DMS153 (cell line): ENCODE data around the gene UTF1.

Experiments
- DNase-seq: peaks from one replicate; lab custom pipeline; 2025; lab: John Stamatoyannopoulos, UW

The UTF1 gene

GRCh38 chr10:133247681-133248333, 17.8 kb downstream of the UTF1 start:
- DNase-seq = no peak

DNA sequence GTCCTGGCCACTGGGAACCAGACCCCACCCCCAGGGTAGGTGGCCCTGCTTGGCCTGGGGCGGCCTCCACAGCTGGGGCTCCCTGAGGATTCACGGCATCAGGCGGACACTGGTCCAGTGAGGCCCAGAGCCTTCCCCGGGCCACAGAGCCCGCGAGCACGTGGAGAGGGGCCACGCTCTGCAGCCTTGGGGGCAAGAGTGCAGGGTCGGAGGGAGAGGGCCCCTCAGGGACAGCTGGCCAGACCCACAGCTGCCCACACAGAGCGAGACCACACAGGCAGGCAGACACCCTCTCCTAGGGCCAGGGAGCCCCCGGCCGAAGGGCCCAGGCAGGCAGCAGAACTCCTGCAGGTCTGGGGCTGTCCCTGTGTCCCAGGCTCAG, 18.3 kb downstream of the UTF1 start:
- no peak for DNase-seq

- DNase-seq = no peak
These were observed 19.2 kb downstream of the UTF1 start for GRCh38 chr10:133249094-133249780.

DNA sequence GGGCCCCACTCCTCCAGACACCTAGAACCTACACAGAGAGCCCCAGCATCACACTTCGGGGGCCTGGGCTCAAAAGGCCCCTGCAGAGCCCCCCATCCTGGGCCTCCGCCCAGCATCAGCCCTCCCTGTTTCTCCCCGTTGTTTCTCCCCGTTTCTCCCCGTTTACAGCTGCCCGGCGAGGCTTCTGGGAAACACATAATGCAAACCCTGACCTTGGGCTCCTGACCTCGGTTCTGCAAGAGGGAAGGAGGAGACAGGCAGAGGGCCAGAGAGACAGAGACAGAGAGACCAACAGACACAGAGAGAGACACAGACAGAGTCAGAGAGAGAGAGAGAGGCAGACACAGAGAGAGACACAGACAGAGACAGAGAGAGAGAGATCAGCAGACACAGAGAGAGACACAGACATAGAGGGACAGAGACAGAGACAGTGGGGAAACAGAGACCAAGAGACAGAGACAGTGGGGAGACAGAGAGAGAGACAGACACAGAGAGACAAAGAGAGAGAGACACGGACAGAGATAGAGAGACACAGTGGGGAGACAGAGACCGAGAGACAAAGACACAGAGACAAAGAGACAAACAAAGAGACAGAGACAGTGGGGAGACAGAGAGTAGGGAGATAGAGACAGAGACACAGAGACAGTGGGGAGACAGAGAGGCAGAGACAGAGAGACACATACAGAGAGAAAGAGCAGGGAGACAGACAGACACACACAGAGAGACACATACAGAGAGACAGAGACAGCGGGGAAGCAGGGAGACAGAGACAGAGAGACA, 20.1 kb downstream of the UTF1 start:
- DNase-seq = no peak

GRCh38 chr10:133251388-133252222, 21.6 kb downstream of the UTF1 start:
- no peak for DNase-seq

GRCh38 chr10:133252223-133252552, 22.2 kb downstream of the UTF1 start:
- no peak for DNase-seq

DNA sequence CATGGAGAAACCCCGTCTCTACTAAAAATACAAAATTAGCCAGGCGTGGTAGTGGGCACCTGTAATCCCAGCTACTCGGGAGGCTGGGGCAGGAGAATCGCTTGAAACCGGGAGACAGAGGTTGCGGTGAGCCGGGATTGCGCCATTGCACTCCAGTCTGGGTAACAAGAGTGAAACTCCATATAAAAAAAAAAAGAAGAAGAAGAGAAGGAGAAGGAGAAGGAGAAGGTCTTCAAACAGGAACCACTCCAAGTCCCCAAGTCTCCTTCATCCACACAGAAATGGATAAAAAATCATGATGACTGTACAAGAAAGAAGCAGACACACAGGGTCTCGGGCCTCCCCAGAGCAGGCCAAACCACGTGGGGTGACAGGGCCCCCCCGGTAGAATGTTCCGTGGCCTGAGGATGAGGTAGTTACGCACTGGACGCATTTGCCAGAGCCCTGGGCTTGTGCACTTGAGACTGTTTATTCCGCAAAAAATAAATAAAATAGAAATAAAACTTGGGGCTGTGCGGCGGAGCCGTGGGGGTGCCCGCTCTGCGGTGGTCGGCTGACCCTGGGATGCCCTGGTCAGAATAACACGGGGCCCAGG, 23.4 kb downstream of the UTF1 start:
- no peak for DNase-seq

DNA sequence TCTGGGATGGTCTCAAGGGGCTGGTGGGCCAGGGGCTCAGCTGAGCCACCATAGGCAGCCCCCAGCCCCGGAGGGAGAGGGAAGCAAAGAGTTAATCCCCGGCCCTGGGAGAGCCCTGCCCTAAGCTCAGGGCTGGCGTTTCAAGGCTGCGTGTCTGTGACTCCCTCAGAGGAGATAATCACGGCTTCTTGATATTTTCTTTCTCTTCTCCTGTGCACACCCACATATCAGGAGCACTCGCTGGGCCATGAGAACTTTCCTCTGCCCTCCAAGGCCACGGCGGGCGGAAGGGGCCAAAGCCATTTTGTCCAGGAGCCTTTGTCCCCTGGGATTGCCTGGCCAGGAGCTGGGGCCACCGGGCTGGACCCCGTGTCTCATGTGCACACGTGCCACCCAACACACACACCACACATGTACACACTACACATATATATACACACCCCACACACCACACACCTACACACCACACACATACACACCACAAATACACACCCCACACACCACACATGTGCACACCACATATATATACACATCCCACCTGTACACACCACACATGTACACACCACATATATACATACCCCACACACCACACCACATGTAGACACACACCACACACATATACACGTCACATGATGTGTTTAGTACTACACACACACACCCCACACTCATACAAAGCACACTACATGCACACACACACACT, 24.6 kb downstream of the UTF1 start:
- no peak for DNase-seq

DNA sequence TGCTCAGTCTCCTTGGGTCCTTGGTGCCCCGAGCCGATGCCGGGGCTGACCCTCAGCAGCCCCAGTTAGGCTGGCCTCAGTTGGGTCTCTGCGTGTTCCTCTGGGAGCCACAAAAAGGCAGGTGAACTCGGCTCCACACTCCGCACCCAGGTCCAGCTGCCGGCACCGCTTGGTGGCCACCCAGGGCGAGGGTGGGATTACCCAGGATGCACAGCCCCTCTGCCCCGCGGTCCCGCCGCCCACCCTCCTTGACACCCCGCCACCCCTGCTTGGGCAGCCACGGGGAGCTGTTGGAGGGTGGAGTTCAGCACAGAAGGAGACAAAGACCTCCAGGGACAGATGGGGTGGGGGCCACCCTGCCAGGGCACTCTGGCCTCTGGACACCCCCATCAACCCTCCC, 25.3 kb downstream of the UTF1 start:
- no peak for DNase-seq

GRCh38 chr10:133257489-133258065, 27.6 kb downstream of the UTF1 start:
- no peak for DNase-seq

DNA sequence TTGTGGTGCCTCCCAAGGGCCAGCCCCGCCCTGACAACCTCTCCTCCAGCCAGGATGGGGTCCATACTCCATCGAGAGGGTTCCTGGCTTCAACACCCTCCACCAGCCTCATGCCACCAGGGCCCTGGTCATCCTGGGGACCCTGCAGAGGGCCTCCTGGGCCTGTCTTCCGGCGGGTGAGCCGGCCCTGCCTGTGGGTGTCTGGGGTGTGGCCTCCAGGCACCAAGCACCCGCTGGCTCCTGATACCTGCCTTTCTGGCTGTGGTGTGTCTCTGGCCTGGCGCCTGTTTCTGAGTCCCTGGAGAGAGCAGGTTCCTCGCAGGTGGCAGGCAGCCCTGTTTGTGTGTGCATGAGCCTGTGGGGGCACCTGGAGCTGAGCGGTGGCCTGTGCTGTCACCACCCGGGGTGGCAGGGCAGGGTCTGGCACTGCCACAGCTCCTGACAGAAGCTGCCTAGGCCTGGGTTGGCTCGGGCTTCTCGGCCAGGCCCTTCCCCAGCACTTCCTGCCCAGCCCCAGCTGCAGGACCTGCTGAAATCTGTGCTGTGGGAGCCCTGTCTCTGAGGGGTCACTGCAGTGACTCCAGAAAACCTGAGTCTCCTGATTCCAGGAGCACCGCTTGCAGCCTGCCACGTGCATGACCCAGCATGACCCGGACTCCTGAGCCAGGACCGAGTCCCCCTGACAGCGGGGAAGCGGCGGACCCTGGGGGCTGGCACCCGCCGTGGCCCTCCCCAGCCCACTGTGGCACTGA, 28.2 kb downstream of the UTF1 start:
- peak; percentile 44 for DNase-seq

GRCh38 chr10:133258818-133259601, 29.0 kb downstream of the UTF1 start:
- DNase-seq = peak; percentile 8

- no peak for DNase-seq
These were observed 29.6 kb downstream of the UTF1 start for GRCh38 chr10:133259602-133259989.

GRCh38 chr10:133260895-133261725, 31.1 kb downstream of the UTF1 start:
- no peak for DNase-seq

DNA sequence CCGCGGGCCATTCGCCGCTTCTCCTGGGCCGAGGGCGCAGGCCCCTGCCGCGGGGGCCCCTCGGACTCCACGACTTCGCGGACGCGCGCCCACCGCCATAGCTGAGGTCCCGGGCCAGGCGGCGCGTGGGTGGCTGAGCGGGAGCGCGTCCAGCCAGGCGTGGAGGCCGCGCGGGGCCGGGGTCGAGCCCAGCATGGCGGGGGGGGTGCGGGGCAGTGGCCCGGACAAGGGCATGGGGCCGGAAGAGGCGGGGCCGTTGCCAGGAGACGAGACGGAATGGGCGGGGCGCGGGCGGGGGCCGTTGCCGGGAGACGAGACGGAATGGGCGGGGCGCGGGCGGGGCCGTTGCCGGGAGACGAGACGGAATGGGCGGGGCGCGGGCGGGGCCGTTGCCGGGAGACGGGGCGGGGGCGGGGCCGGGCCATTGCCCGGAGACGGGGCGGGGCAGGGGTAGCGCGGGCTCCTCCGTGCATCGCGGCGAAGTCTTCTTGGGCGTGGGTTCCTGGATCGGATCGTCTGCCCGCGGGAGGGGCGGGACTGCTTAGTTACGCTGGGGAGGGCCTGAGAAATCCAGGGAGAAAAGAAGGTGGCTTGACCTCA, 31.8 kb downstream of the UTF1 start:
- peak; percentile 15 for DNase-seq

DNA sequence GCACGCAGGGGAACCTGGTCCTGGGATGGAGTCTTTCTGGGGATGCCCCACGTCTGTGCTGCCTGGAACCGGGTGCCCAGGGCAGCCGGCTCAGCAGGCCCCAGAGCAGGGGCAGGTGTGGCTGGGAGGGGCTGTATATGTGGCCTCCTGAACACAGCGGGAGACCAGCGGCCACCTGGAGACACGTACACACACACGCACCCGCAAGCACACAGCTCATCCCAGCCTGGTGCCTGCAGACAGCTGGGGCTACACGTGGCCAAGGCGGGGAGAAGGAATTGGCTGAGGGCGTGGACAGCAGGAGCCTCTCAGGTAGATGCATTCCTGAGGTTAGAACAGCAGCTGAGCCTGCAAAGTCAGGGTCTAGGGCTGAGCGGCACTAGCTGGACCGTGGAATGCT, 32.7 kb downstream of the UTF1 start:
- DNase-seq = peak; percentile 67

- no peak for DNase-seq
These were observed 33.7 kb downstream of the UTF1 start for GRCh38 chr10:133263674-133264073.

- no peak for DNase-seq
These were observed 34.4 kb downstream of the UTF1 start for GRCh38 chr10:133264461-133264860.
